Trophoblast cell (in vitro differentiated cells and primary cell): Measurements from ENCODE around the gene TBX19.

Experiments used
- DNase-seq, 2 donors: peaks; one replicate each; pipeline ENCODE4 v3.0.0-alpha.2; 2016
- H2AFZ ChIP-seq: 2 replicates; pipeline ENCODE4 v1.6.1; 2013; ENCODE audit warnings: low read length, moderate library complexity, mild to moderate bottlenecking; ENCODE audit not compliant: insufficient read depth, poor library complexity
- H2AK5ac ChIP-seq: 2 replicates; pipeline ENCODE4 v1.6.1; 2013; ENCODE audit warnings: mild to moderate bottlenecking, low read length
- H2BK120ac ChIP-seq: 2 replicates; pipeline ENCODE4 v1.6.1; 2013; ENCODE audit warnings: low read length, mild to moderate bottlenecking, moderate library complexity; ENCODE audit not compliant: insufficient read depth, poor library complexity
- H2BK12ac ChIP-seq: 2 replicates; pipeline ENCODE4 v1.6.1; 2013; ENCODE audit warnings: mild to moderate bottlenecking, low read length, moderate library complexity
- H2BK5ac ChIP-seq: 2 replicates; pipeline ENCODE4 v1.6.1; 2013; ENCODE audit warnings: low read length, low read depth, moderate library complexity, mild to moderate bottlenecking; ENCODE audit not compliant: poor library complexity
- H3K14ac ChIP-seq: 2 replicates; pipeline ENCODE4 v1.6.1; 2013; ENCODE audit warnings: mild to moderate bottlenecking, low read length
- H3K18ac ChIP-seq: 2 replicates; pipeline ENCODE4 v1.6.1; 2013; ENCODE audit warnings: mild to moderate bottlenecking, low read length
- H3K23ac ChIP-seq: 2 replicates; pipeline ENCODE4 v1.6.1; 2013; ENCODE audit warnings: low read length
- H3K27ac ChIP-seq: 2 replicates; pipeline ENCODE4 v1.5.1; 2013; ENCODE audit warnings: low read depth, mild to moderate bottlenecking, inconsistent platforms, low read length, moderate library complexity
- H3K27me3 ChIP-seq: 2 replicates; pipeline ENCODE4 v1.6.1; 2013; ENCODE audit warnings: inconsistent platforms, mild to moderate bottlenecking, low read length, moderate library complexity; ENCODE audit not compliant: insufficient read depth
- H3K36me3 ChIP-seq, 2 experiments: 1 replicate in 1 of 2; 2 replicates in 1 of 2; pipeline ENCODE4 v1.6.1; 2013; ENCODE audit warnings: low read length in 2 of 2, mild to moderate bottlenecking in 2 of 2, moderate library complexity in 1 of 2; ENCODE audit not compliant: insufficient read depth in 2 of 2, control insufficient read depth in 1 of 2
- H3K4ac ChIP-seq: 2 replicates; pipeline ENCODE4 v1.6.1; 2013; ENCODE audit warnings: low read depth, mild to moderate bottlenecking, low read length, moderate library complexity
- H3K4me1 ChIP-seq, 2 experiments: 1 replicate in 1 of 2; 2 replicates in 1 of 2; pipeline ENCODE4 v1.6.1; 2013; ENCODE audit warnings: low read length in 2 of 2, mild to moderate bottlenecking in 2 of 2, moderate library complexity in 1 of 2; ENCODE audit not compliant: insufficient read depth in 2 of 2, control insufficient read depth in 1 of 2
- H3K4me2 ChIP-seq: 2 replicates; pipeline ENCODE4 v1.6.1; 2013; ENCODE audit warnings: inconsistent platforms, mild to moderate bottlenecking, low read length, moderate library complexity
- H3K4me3 ChIP-seq: 2 replicates; pipeline ENCODE4 v1.5.1; 2013; ENCODE audit warnings: mild to moderate bottlenecking, low read depth, low read length, inconsistent platforms
- H3K79me1 ChIP-seq: one replicate; pipeline ENCODE4 v1.6.1; 2013; ENCODE audit warnings: low read length
- H3K79me2 ChIP-seq: 2 replicates; pipeline ENCODE4 v1.6.1; 2013; ENCODE audit warnings: low read length, mild to moderate bottlenecking; ENCODE audit not compliant: control insufficient read depth, insufficient read depth, poor library complexity
- H3K9ac ChIP-seq: 2 replicates; pipeline ENCODE4 v1.6.1; 2013; ENCODE audit warnings: mild to moderate bottlenecking, low read length
- H3K9me3 ChIP-seq: 2 replicates; pipeline ENCODE4 v1.6.1; 2013; ENCODE audit warnings: low read depth, mild to moderate bottlenecking, control low read depth, inconsistent platforms, low read length; ENCODE audit not compliant: insufficient read depth
- H4K12ac ChIP-seq: 2 replicates; pipeline ENCODE4 v1.6.1; 2013; ENCODE audit warnings: low read depth, mild to moderate bottlenecking, low read length, moderate library complexity
- H4K8ac ChIP-seq: 2 replicates; pipeline ENCODE4 v1.6.1; 2013; ENCODE audit warnings: low read depth, mild to moderate bottlenecking, low read length, moderate library complexity
- H4K91ac ChIP-seq: one replicate; pipeline ENCODE4 v1.6.1; 2013; ENCODE audit warnings: low read depth, mild to moderate bottlenecking, low read length, moderate library complexity
- WGBS: extraction: QIAGEN DNeasy Blood & Tissue Kit; methylation state at CpG from one replicate; pipeline ENCODE4 v1.1.7; 2013; ENCODE audit warnings: missing lambda C conversion rate; ENCODE audit not compliant: insufficient read length, insufficient coverage; ENCODE audit errors: extremely low coverage; 5-methylcytosine and 5-hydroxymethylcytosine counted together

Gene TBX19

DNA sequence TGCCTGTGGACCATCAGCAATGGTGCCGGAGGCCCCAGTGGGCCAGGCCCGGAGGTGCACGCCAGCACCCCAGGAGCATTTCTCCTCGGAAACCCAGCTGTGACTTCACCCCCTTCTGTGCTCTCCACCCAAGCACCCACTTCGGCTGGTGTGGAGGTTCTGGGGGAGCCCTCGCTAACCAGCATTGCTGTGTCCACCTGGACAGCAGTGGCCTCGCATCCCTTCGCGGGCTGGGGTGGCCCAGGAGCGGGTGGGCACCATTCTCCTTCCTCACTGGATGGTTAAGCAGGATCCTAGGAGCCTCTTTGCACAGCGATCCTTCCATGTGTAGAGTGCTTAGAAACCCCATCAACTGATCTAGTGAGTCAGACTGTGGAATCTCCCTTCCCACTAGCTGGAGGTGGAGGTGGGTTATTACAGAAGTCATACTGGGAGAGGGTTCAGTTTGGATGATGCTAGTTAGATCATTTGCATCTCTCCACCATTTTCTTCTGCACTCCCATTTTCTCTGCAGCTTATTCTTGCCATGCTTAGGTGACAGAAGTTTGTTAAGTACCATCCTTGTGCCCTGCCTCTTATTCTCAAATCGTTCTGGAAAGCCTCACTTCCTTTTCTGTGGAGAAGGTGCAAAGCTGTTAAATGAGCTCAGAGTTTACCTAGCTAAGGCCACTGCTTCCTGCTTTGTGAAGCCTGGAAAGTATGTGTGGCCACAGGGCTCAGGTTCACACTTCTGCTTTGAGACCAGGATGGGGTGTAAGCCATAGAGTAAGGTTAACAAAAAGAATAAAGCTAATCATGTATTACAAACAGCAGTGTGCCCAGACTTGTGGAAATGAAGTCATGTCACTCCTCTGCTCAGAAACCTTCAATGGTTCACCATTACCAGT lies 32.3 kb downstream of the TBX19 start:
- H4K91ac ChIP-seq, result no peak overlapping the region
- H3K79me1 ChIP-seq, result no peaks in the 10 kb centered on the region
- H3K4me1 ChIP-seq, result no peaks in the 10 kb centered on the region
- no peak overlapping the region for H4K8ac ChIP-seq
- no peak overlapping the region for H3K4ac ChIP-seq
- no peak overlapping the region for H3K18ac ChIP-seq
- H3K9me3 ChIP-seq, result peaks cover 3% of the 10 kb centered on the region
- no peak overlapping the region for H4K12ac ChIP-seq
- H2BK120ac ChIP-seq, result no peak overlapping the region
- no peak for DNase-seq
- no peak overlapping the region for H2AK5ac ChIP-seq
- no peaks in the 10 kb centered on the region for H3K27me3 ChIP-seq
- no peak overlapping the region for H3K23ac ChIP-seq
- no peak overlapping the region for H3K4me2 ChIP-seq
- WGBS, result no CpG with 5 or more reads among the region's 12 CpGs
- no peak overlapping the region for H2AFZ ChIP-seq
- H3K9ac ChIP-seq, result no peak overlapping the region
- no peaks in the 10 kb centered on the region for H3K79me2 ChIP-seq
- no peak overlapping the region for H2BK5ac ChIP-seq
- no peak overlapping the region for H3K14ac ChIP-seq
- no peak overlapping the region for H3K27ac ChIP-seq
- H3K36me3 ChIP-seq, result no peaks in the 10 kb centered on the region
- H3K4me3 ChIP-seq, result no peak overlapping the region
- no peak overlapping the region for H2BK12ac ChIP-seq

DNA sequence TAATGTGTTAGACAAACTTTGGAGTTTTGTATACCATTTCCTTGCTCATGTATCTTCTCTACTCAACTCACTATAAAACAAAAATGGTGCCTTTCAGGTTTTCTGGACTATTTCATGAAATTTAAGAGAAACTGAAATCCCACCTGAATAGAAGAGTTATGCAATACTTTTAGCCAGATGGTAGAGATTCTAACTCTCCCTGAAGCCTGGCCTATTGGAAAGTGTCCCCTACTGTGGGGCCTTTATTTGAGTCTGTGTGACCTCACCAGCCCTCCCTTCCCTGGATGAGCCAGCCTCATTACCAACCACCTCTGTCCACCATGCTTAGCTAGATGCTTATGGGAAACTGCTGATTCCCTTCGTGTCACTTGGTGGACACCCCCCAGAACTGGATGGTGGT lies 35.5 kb downstream of the TBX19 start:
- no peak for DNase-seq
- Histone ChIP-seq H3K9me3 (peaks cover 3% of the 10 kb centered on the region), H4K91ac (no peak overlapping the region), H3K4me1 (peaks cover 0 to 9% of the 10 kb centered on the region in 2 experiments), H3K14ac (no peak overlapping the region), H4K8ac (no peak overlapping the region), H2BK120ac (no peak overlapping the region), H2AFZ (no peak overlapping the region), H3K9ac (no peak overlapping the region), H2AK5ac (no peak overlapping the region), H3K18ac (no peak overlapping the region), H3K79me2 (no peaks in the 10 kb centered on the region), H4K12ac (no peak overlapping the region), H3K4me2 (no peak overlapping the region), H3K36me3 (no peaks in the 10 kb centered on the region), H2BK5ac (no peak overlapping the region), H3K79me1 (no peaks in the 10 kb centered on the region), H3K23ac (no peak overlapping the region), H2BK12ac (no peak overlapping the region), H3K4me3 (no peak overlapping the region), H3K4ac (no peak overlapping the region), H3K27me3 (no peaks in the 10 kb centered on the region), H3K27ac (no peak overlapping the region)
- no CpG with 5 or more reads among the region's 1 CpG for WGBS

DNA sequence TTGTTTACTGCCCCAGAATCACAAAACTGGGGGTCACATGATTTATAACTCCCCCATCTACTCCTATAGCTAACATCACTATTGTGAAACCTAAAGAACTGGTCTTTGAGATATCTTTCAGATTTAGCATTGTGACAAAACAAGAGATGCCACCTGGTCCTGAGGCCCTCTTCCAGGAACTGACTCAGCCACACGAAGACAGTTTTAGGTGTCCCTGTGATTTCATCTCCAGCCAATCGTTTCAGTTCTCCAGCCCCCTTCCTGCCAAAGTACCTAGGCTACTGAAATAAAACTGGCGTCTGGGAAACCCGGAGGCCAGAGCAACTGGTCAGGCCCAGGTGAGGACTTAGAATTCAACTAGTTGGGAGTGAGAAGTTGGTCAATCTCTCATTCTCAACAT lies 36.6 kb downstream of the TBX19 start:
- Histone ChIP-seq H2AFZ (no peak overlapping the region), H3K79me2 (no peaks in the 10 kb centered on the region), H3K27ac (no peak overlapping the region), H4K91ac (no peak overlapping the region), H3K9ac (no peak overlapping the region), H3K9me3 (peaks cover 3% of the 10 kb centered on the region), H3K4me1 (peaks cover 0 to 10% of the 10 kb centered on the region in 2 experiments), H3K4me3 (no peak overlapping the region), H2BK120ac (no peak overlapping the region), H3K18ac (no peak overlapping the region), H3K4me2 (no peak overlapping the region), H4K8ac (no peak overlapping the region), H3K36me3 (no peaks in the 10 kb centered on the region), H3K79me1 (no peaks in the 10 kb centered on the region), H3K23ac (no peak overlapping the region), H2BK12ac (no peak overlapping the region), H2AK5ac (no peak overlapping the region), H3K27me3 (no peaks in the 10 kb centered on the region), H2BK5ac (no peak overlapping the region), H3K14ac (no peak overlapping the region), H4K12ac (no peak overlapping the region), H3K4ac (no peak overlapping the region)
- WGBS, result no CpG with 5 or more reads among the region's 4 CpGs
- no peak for DNase-seq

DNA sequence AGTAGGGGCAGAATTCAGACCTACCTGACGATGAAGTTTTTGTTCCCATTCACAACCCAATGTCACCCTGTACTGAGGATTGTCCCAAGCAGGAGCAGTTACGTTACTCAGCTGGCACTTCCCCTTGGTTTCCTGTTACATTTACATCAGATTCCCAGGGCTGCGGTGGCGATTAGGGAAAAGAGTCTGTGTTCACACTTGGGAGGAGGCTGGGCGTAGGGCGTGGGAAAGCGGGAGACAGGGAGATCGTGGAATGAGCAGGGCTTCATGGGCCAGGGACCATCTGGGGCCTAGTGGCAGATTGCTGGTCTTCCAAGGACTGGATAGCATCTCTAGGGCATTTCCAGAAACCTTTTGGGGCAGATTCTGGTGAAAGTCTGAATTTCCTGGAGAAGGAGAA lies 39.0 kb downstream of the TBX19 start:
- no peak overlapping the region for H2BK120ac ChIP-seq
- H3K79me2 ChIP-seq, result no peaks in the 10 kb centered on the region
- no peaks in the 10 kb centered on the region for H3K9me3 ChIP-seq
- H2BK5ac ChIP-seq, result no peak overlapping the region
- no peak overlapping the region for H3K18ac ChIP-seq
- H3K27me3 ChIP-seq, result no peaks in the 10 kb centered on the region
- no peak overlapping the region for H3K14ac ChIP-seq
- no peak for DNase-seq
- no peaks in the 10 kb centered on the region for H3K36me3 ChIP-seq
- no peak overlapping the region for H3K4ac ChIP-seq
- H4K8ac ChIP-seq, result no peak overlapping the region
- no peak overlapping the region for H2AK5ac ChIP-seq
- H2AFZ ChIP-seq, result no peak overlapping the region
- H2BK12ac ChIP-seq, result no peak overlapping the region
- no peak overlapping the region for H3K4me3 ChIP-seq
- no peak overlapping the region for H3K27ac ChIP-seq
- H3K4me1 ChIP-seq, result peaks cover 0 to 10% of the 10 kb centered on the region in 2 experiments
- H4K91ac ChIP-seq, result no peak overlapping the region
- H3K9ac ChIP-seq, result no peak overlapping the region
- H4K12ac ChIP-seq, result no peak overlapping the region
- no peak overlapping the region for H3K4me2 ChIP-seq
- no peaks in the 10 kb centered on the region for H3K79me1 ChIP-seq
- no CpG with 5 or more reads among the region's 8 CpGs for WGBS
- no peak overlapping the region for H3K23ac ChIP-seq
